ENCODE measurements around the gene SRGN. TPM values are rescaled to one million over a fixed set of nuclear protein-coding genes. Genes with fewer than 3 reads are reported as not detected.

The SRGN gene
- total RNA-seq, 2 donors from 2014 or later, result 29.1 to 44.3 TPM

- intact Hi-C loops (cut with DNase I), result no loop called here
- WGBS, result 77% methylated on average over 6 of the region's 6 CpGs
- no peak for TF ChIP-seq POLR2A (IDR thresholded peaks at IDR 0.05)
- TF ChIP-seq POLR2AphosphoS5 (IDR thresholded peaks at IDR 0.05), result no peak
- no peak for TF ChIP-seq CTCF (IDR thresholded peaks at IDR 0.05)
- no peak overlapping the region for H3K27ac ChIP-seq
- no peak for DNase-seq (ENCODE audit: low spot score)
- H3K36me3 ChIP-seq, result no peaks in the 10 kb centered on the region
- no peaks in the 10 kb centered on the region for H3K27me3 ChIP-seq (replicated peaks; ENCODE audit: insufficient read depth)
- H3K4me1 ChIP-seq (replicated peaks), result no peaks in the 10 kb centered on the region
- H3K4me3 ChIP-seq, result no peak overlapping the region
- H3K9me3 ChIP-seq, result no peaks in the 10 kb centered on the region
These were observed 13.7 kb downstream of the SRGN start for GRCh38 chr10:69101451-69102095.

- no peak for TF ChIP-seq CTCF (IDR thresholded peaks at IDR 0.05)
- no peak for TF ChIP-seq POLR2A (IDR thresholded peaks at IDR 0.05)
- no peak for TF ChIP-seq POLR2AphosphoS5 (IDR thresholded peaks at IDR 0.05)
- H3K27ac ChIP-seq, result no peak overlapping the region
- no peaks in the 10 kb centered on the region for H3K36me3 ChIP-seq
- no peaks in the 10 kb centered on the region for H3K4me1 ChIP-seq (replicated peaks)
- H3K4me3 ChIP-seq, result no peak overlapping the region
- WGBS, result 90% methylated on average over 3 of the region's 3 CpGs
- no peaks in the 10 kb centered on the region for H3K27me3 ChIP-seq (replicated peaks; ENCODE audit: insufficient read depth)
- no peak for DNase-seq (ENCODE audit: low spot score)
- intact Hi-C loops (cut with DNase I), result no loop called here
- H3K9me3 ChIP-seq, result no peaks in the 10 kb centered on the region
These were observed 14.5 kb downstream of the SRGN start for GRCh38 chr10:69102440-69102839.

- H3K9me3 ChIP-seq, result no peaks in the 10 kb centered on the region
- no peaks in the 10 kb centered on the region for H3K27me3 ChIP-seq (replicated peaks; ENCODE audit: insufficient read depth)
- 78% methylated on average over 7 of the region's 7 CpGs for WGBS
- no peak for DNase-seq (ENCODE audit: low spot score)
- H3K27ac ChIP-seq, result no peak overlapping the region
- intact Hi-C loops (cut with DNase I), result no loop called here
- TF ChIP-seq POLR2A (IDR thresholded peaks at IDR 0.05) (no peak), CTCF (IDR thresholded peaks at IDR 0.05) (no peak), POLR2AphosphoS5 (IDR thresholded peaks at IDR 0.05) (no peak)
- no peaks in the 10 kb centered on the region for H3K4me1 ChIP-seq (replicated peaks)
- H3K4me3 ChIP-seq, result no peak overlapping the region
- no peaks in the 10 kb centered on the region for H3K36me3 ChIP-seq
These were observed 15.9 kb downstream of the SRGN start for GRCh38 chr10:69103784-69104183.

GRCh38 chr10:69104994-69105790, 17.3 kb downstream of the SRGN start:
- H3K4me1 ChIP-seq (replicated peaks), result no peaks in the 10 kb centered on the region
- no peak for DNase-seq (ENCODE audit: low spot score)
- TF ChIP-seq POLR2AphosphoS5 (IDR thresholded peaks at IDR 0.05), result no peak
- TF ChIP-seq CTCF (IDR thresholded peaks at IDR 0.05), result no peak
- TF ChIP-seq POLR2A (IDR thresholded peaks at IDR 0.05), result no peak
- no peaks in the 10 kb centered on the region for H3K27me3 ChIP-seq (replicated peaks; ENCODE audit: insufficient read depth)
- H3K9me3 ChIP-seq, result no peaks in the 10 kb centered on the region
- H3K36me3 ChIP-seq, result no peaks in the 10 kb centered on the region
- no peak overlapping the region for H3K27ac ChIP-seq
- 93% methylated on average over 1 of the region's 1 CpG for WGBS
- intact Hi-C loops (cut with DNase I), result no loop called here
- H3K4me3 ChIP-seq, result no peak overlapping the region

GRCh38 chr10:69107176-69107490, 19.2 kb downstream of the SRGN start:
- Histone ChIP-seq H3K27ac (no peak overlapping the region), H3K36me3 (no peaks in the 10 kb centered on the region), H3K27me3 (replicated peaks; ENCODE audit: insufficient read depth) (no peaks in the 10 kb centered on the region), H3K4me1 (replicated peaks) (no peaks in the 10 kb centered on the region), H3K4me3 (no peak overlapping the region), H3K9me3 (no peaks in the 10 kb centered on the region)
- DNase-seq (ENCODE audit: low spot score), result no peak
- TF ChIP-seq POLR2AphosphoS5 (IDR thresholded peaks at IDR 0.05) (no peak), POLR2A (IDR thresholded peaks at IDR 0.05) (no peak), CTCF (IDR thresholded peaks at IDR 0.05) (no peak)
- intact Hi-C loops (cut with DNase I), result no loop called here
